LNCAP (cell line): ENCODE results near the gene ADGRL2.
A peak's percentile ranks its signal among the peaks of the same experiment; 100 is the strongest.

Source experiments
- TF ChIP-seq, protein P1 (sequence below): fragments of 450-650 bp; IDR thresholded peaks from 2 replicates; pipeline ENCODE4 v1.5.1; 2017; ENCODE audit warnings: mild to moderate bottlenecking

Gene ADGRL2

DNA sequence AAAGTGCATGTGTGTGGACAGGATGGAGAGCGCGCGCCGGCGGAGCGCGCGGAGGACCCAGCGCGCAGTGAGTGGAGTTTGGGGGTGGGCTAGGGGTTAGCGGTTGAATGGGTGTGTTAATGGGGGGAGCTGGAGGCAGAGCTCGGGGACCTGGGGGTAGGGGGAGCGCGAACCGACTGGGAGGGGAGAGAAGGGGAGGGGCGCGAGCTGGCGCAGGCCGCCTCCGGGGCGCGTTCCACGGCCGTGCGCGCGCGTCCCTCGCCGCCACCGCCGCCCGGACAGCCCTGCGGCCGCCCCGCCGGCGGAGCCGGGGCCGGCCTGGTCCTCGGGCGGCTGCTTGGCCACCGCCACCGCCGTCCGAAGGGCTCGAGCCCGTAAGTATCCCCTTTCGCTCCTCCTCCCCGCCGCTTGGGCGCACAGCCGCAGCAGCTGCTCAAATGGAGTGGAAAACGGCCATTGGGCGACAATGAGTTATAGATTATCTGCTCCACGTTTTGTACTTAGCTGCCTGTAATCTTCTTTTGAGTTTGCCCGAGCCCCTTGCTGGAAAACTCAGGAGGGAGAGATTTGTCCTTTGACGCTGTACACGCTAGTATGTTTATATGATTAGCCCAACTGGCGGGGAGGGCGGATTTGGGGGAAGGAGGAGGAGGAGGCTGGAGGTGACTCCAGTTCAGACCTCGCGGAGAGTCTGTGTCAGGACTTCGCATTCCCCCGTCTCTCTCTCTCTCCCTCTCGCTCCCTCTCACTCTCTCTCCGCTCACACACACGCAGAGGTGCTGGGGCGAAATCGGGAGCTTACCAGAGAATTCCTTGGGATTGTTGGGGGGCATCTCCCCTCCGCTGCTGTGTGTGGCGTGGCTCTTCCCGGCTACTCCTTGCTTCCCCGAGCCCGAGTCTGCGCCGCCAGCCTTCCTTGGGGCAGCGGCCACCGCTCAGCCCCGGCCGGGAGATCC lies at the start of gene ADGRL2:
ADGRL2 (plus strand) TSS at position 240 of the 956 bp plus-strand sequence. CDS start 36,051 bp downstream, outside the sequence.
- TF ChIP-seq, protein P1, sequence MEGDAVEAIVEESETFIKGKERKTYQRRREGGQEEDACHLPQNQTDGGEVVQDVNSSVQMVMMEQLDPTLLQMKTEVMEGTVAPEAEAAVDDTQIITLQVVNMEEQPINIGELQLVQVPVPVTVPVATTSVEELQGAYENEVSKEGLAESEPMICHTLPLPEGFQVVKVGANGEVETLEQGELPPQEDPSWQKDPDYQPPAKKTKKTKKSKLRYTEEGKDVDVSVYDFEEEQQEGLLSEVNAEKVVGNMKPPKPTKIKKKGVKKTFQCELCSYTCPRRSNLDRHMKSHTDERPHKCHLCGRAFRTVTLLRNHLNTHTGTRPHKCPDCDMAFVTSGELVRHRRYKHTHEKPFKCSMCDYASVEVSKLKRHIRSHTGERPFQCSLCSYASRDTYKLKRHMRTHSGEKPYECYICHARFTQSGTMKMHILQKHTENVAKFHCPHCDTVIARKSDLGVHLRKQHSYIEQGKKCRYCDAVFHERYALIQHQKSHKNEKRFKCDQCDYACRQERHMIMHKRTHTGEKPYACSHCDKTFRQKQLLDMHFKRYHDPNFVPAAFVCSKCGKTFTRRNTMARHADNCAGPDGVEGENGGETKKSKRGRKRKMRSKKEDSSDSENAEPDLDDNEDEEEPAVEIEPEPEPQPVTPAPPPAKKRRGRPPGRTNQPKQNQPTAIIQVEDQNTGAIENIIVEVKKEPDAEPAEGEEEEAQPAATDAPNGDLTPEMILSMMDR = no peak

DNA sequence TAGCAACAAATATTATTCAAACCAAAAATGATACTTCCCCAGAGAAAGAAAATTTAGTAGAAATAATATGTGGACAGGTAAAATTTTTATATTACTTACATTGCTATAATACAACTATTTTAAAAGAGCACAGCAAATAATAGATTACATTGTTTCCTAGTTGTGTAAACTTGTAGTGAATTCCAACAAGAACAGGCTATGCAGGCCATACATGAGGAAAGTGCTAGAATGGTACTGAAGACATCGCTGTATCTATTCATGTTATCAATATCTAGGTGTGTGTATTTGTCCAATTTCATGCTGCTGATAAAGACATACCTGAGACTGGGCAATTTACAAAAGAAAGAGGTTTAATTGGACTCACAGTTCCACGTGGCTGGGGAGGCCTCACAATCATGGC lies 47.9 kb upstream of the ADGRL2 start:
- TF ChIP-seq, protein P1 = no peak

DNA sequence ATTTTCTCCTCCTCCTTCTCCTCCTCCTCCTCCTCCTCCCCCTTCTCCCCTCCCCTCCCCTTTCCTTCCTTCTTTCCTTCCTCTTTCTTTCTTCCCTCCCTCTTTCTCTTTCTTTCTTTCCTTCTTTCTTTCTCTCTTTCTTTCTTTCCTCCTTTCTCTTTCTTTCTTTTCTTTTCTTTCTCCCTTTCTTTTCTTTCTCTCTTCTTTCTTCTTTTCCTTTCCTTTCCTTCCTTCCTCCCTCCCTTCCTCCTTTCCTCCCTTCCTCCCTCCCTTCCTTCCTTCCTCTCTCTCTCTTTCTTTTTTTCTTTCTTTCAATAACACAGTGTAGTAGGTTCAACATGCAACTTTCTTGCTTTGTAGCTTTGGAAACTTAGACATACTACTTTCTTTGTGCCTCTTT lies 46.3 kb upstream of the ADGRL2 start:
- TF ChIP-seq, protein P1 = no peak

DNA sequence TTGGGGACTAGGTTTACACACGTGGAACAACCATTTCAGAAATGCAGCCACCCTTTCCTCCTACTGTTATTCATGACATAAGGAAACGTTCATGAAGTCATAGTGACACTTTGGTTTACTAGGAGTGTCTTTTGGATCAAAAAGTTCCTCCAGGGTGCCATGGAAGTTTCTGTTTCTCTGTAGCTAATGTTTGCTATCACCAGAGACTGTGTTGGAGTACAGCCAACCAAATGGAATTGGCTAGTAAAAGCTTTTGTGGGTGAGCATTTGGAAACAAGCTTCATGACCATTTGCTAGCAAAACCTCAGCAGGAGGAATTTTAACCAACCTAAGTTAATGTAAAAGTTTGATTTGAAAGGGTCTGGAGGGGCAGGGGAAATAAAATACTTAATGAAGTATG lies 43.9 kb upstream of the ADGRL2 start:
- TF ChIP-seq, protein P1 = no peak

DNA sequence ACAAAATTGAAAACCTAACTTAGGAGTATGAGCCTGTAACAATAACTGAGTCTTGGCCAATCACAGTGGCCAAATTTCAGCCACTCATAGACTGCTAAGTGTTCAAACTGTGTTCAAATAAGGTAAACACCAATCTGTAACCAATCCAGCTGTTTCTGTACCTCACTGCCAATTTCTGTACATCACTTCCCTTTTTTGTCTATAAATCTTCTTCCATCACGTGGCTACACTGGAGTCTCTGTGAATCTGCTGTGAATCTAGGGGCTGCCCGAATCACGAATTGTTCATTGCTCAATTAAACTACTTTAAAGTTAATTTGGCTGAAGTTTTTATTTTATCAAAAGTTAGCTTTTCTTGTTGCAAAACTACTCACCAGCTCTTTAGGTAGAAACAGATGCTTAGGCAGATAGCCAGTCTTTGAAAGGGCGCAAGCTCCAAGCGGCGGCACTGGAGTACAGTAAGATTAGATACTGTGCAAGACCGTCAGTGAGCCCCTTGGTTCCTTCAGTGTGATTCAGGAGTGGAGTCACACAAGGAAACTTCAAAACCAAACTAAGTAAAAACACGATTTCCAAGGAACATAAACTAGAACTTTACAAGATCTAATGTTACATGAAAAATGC lies 43.2 kb upstream of the ADGRL2 start:
- TF ChIP-seq, protein P1 = no peak

DNA sequence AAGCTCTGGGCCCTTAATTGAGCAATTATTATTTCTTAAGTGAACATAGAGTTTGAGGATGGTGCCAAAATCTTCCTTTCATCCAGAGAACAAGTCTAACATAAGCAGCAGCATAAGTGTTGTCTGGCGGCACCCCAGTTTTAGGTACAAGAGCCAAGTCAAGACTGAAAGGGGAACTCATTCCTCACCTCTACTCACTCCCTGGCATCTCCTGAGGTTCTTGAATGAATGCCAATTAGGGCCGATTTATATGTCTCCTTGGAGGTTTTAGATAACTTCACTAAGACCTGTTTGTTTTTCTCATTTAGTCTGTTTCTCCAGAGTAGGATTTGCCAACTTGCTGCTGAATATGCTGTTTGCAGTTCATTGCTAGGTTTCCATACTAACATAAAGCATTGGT lies 42.6 kb upstream of the ADGRL2 start:
- TF ChIP-seq, protein P1 = no peak

DNA sequence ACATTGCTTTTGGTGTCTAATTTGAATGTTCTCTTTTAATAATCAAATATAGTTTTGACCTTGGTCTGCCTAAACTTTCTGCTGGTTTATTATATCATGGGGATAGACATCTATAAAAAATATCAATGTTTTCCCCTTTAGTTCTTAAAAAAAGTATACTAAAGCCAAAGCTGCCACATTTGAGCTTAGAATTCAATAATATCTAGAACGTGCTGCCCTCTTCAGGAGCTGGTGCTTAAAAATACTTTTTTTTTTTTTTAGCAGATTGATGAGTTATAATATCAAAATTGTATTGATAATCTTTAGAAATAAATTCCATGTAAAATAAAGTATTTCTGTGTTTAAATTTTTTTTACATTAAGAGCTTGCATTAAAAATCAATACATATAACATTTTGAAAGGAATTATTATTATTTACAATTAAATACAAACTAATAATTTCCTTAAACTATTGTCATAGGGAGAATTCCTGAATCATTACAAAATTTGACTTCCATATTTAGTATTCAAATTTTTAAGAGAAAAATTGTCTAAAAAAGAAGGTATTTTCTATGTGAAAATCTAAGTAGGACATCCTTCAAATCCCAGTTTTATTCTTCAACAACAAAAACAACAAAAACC lies 40.1 kb upstream of the ADGRL2 start:
- TF ChIP-seq, protein P1 = peak; percentile 55
